GM23248 (cell line): ENCODE results near the gene TFB1M.

ENCODE experiments used
- EZH2 ChIP-seq: fragments of 200-600 bp; sonication (generic); IDR thresholded peaks from 2 replicates; pipeline ENCODE4 v1.6.1; 2018; ENCODE audit warnings: antibody characterized with exemption, mild to moderate bottlenecking; ENCODE audit not compliant: insufficient read depth, poor library complexity, severe bottlenecking
- EZH2phosphoT487 ChIP-seq: fragments of 200-600 bp; sonication (generic); IDR thresholded peaks from 2 replicates; pipeline ENCODE4 v1.6.1; 2018; ENCODE audit warnings: antibody characterized with exemption, moderate library complexity, mild to moderate bottlenecking, low read depth; ENCODE audit not compliant: insufficient read depth

- TF ChIP-seq EZH2 (no peak), EZH2phosphoT487 (no peak)
Observed at GRCh38 chr6:155324993-155325392, 10.7 kb upstream of the TFB1M start.
